ENCODE measurements around the gene ARRDC1. TPM values are rescaled to one million over a fixed set of nuclear protein-coding genes. Genes with fewer than 3 reads are reported as not detected.

ARRDC1 gene
- total and polyA plus RNA-seq, 9 of the 15 experiments (the other 6 are each of a cell fraction or from before 2014, with no cell fraction given) = 0.21 to 45.3 (median 18.6) TPM

- Histone ChIP-seq H3K9me1 (ENCODE audit: control insufficient read depth, insufficient read depth, low read length) (no peaks in the 10 kb centered on the region), H3K4me3 (no peak overlapping the region), H3K27ac (ENCODE audit: extremely low read depth, low read depth, low read length) (no peak overlapping the region), H3K4me1 (replicated peaks in 1 of 2; ENCODE audit: control insufficient read depth in 2 of 2, insufficient read depth in 2 of 2, low read length in 2 of 2) (no peaks in the 10 kb centered on the region), H3K9ac (ENCODE audit: insufficient read depth in 1 of 2, low read depth in 2 of 2, low read length in 2 of 2) (no peak overlapping the region), H3K36me3 (ENCODE audit: control insufficient read depth, insufficient read depth, low read length) (peaks cover 53% of the 10 kb centered on the region; the same call in 2 of the 3 replicates), H3K4me2 (ENCODE audit: insufficient read depth, low read length) (no peak overlapping the region), H3K27me3 (ENCODE audit: control insufficient read depth in 2 of 2, insufficient read depth in 2 of 2, low read length in 2 of 2) (no peaks in the 10 kb centered on the region), H3K9me3 (replicated peaks; ENCODE audit: control insufficient read depth, insufficient read depth, low read depth, low read length) (no peaks in the 10 kb centered on the region), H3K79me2 (ENCODE audit: control insufficient read depth, insufficient read depth, low read length) (no peaks in the 10 kb centered on the region), H4K20me1 (replicated peaks; ENCODE audit: control insufficient read depth, insufficient read depth, low read length) (no peaks in the 10 kb centered on the region), H2AFZ (ENCODE audit: low read depth, low read length) (no peak overlapping the region)
- in situ Hi-C loops (cut with MboI) = no loop called here
- FAIRE-seq = no peak
- ChIA-PET CTCF (ENCODE audit: low intra/inter-chr PET ratio) (no interaction called here), POLR2A (interaction anchor here (1.8 kb wide), 1 partner anchor 11 kb away, joined by 4 read pairs; no protein-coding TSS in a partner anchor)
- TF ChIP-seq BDP1 (IDR thresholded peaks at IDR 0.05; ENCODE audit: insufficient read depth, insufficient read length) = no peak
- TF ChIP-seq ZKSCAN8 (CRISPR knock-in tag; IDR thresholded peaks at IDR 0.05) = no peak
- TF ChIP-seq ZNF561 (CRISPR knock-in tag; conservative IDR thresholded peaks at IDR 0.05) = no peak
- no peak for TF ChIP-seq NR2C2 (CRISPR knock-in tag; IDR thresholded peaks at IDR 0.05)
- no peak for TF ChIP-seq NR2C2 (tag; IDR thresholded peaks at IDR 0.05)
- TF ChIP-seq ATF2 (CRISPR knock-in tag; IDR thresholded peaks at IDR 0.05) = no peak
- intact Hi-C loops (cut with micrococcal nuclease) = no loop called here
- no peak for ATAC-seq
- no peak for DNase-seq (ENCODE audit: extremely low read depth in 1 of 4, low spot score in 3 of 4)
- BruUV-seq (replicated peaks) = no TSS peak
- 95% methylated on average over 10 of the region's 10 CpGs for WGBS (ENCODE audit: insufficient coverage, low coverage, missing lambda C conversion rate)
These were observed 41.4 kb upstream of the ARRDC1 start for GRCh38 chr9:137564134-137564533.

Data from K562 (cell line).